DMS 273 (cell line): Measurements from ENCODE around the gene MAPKAP1.

Source experiments
- DNase-seq: peaks from one replicate; lab custom pipeline; 2025; ENCODE audit not compliant: unreplicated experiment; lab: John Stamatoyannopoulos, UW

MAPKAP1 gene

GRCh38 chr9:125437771-125438221 is 269.2 kb downstream of the MAPKAP1 start:
- DNase-seq: no peak

GRCh38 chr9:125436613-125437443 is 270.2 kb downstream of the MAPKAP1 start:
- DNase-seq: no peak

- DNase-seq: no peak
Measured at GRCh38 chr9:125435776-125436612, 271.0 kb downstream of the MAPKAP1 start.

- no peak for DNase-seq
Measured at GRCh38 chr9:125434986-125435775, 271.8 kb downstream of the MAPKAP1 start.

- DNase-seq: peak; percentile 34
Measured at GRCh38 chr9:125433461-125434011, 273.5 kb downstream of the MAPKAP1 start.

GRCh38 chr9:125432715-125433385 is 274.2 kb downstream of the MAPKAP1 start:
- no peak for DNase-seq

- no peak for DNase-seq
Measured at GRCh38 chr9:125431741-125432271, 275.2 kb downstream of the MAPKAP1 start.

GRCh38 chr9:125431012-125431305 is 276.0 kb downstream of the MAPKAP1 start:
- no peak for DNase-seq

- DNase-seq: no peak
Measured at GRCh38 chr9:125430161-125431011, 276.6 kb downstream of the MAPKAP1 start.

- no peak for DNase-seq
Measured at GRCh38 chr9:125429476-125430160, 277.4 kb downstream of the MAPKAP1 start.

GRCh38 chr9:125428902-125429467 is 278.0 kb downstream of the MAPKAP1 start:
- no peak for DNase-seq

GRCh38 chr9:125428060-125428901 is 278.7 kb downstream of the MAPKAP1 start:
- peak; percentile 56 for DNase-seq

- no peak for DNase-seq
Measured at GRCh38 chr9:125427556-125427955, 279.5 kb downstream of the MAPKAP1 start.

GRCh38 chr9:125426926-125427325 is 280.1 kb downstream of the MAPKAP1 start:
- no peak for DNase-seq

GRCh38 chr9:125425901-125426515 is 281.0 kb downstream of the MAPKAP1 start:
- DNase-seq: no peak

GRCh38 chr9:125425170-125425897 is 281.7 kb downstream of the MAPKAP1 start:
- no peak for DNase-seq
